NCI-H526 treated with DMSO at 0.1 percent for 48 hours (cell line): ENCODE data around the gene CLEC16A.
"Not testable (repeated sequence)": the region's sequence is repeated elsewhere in the genome, so short reads cannot be mapped to it uniquely, and the experiment has no call there.

Source experiments
- DNase-seq: peaks from one replicate; lab custom pipeline; 2025; lab: John Stamatoyannopoulos, UW

The CLEC16A gene

DNA sequence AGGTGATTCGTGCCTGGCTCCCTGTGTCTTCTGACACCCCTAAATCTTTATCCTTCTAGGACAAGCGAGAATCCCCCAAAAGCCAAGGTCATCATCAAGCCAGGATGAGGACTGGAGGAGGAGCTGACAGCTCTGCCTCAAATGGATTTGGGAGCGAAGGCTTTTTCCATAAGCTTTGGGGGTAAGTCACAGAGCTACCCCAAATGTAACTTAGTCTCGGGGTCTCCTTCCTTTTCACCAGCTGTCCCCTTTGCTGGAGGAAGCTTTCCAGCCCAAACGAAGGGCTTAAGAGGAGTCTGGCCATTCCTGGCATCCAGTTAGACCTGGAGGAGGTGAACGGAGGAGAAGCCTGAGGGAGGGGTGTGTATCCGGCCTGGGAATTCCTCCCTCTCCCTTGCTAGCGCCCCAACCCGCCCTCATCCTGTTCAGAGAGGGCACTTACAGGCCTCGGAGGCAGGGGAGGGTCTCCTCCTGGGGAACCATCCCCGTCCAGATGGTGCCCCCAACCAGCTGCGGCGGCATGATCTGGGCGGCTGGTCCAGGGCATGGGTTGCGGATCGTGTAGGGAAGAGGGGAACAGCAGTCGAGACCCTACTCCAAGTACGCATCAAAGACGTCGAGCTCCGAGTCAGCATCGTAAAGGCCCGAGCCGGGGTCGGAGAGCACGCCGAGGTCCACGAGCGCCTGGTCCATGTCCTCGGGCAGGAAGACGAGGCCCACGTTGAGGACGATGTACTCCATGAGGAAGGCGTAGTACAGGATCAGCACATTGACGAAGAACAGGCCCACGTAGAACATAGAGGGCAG, 3.0 kb upstream of the CLEC16A start:
- no peak for DNase-seq

DNA sequence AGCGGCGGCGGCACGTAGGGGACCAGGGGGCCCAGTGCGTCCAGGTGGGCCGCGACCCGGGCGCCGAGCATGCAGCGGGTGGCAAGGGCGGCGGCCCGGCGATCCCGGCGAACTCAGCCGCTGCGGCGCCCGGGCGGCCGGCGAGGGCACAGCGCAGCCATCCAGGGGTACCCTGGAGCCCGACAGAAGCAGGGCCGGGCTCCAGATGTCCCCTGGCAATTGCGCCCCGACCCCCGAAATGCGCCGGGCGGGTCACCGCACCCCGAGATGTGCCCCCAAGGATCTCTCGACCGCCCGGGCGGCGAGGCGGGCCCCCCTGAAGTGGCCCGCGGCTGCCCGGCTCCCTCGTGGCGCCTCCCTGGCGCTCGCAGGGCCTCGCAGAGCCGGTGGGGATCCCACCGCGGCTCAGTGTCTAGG, 2.4 kb upstream of the CLEC16A start:
- not testable (repeated sequence) for DNase-seq

DNA sequence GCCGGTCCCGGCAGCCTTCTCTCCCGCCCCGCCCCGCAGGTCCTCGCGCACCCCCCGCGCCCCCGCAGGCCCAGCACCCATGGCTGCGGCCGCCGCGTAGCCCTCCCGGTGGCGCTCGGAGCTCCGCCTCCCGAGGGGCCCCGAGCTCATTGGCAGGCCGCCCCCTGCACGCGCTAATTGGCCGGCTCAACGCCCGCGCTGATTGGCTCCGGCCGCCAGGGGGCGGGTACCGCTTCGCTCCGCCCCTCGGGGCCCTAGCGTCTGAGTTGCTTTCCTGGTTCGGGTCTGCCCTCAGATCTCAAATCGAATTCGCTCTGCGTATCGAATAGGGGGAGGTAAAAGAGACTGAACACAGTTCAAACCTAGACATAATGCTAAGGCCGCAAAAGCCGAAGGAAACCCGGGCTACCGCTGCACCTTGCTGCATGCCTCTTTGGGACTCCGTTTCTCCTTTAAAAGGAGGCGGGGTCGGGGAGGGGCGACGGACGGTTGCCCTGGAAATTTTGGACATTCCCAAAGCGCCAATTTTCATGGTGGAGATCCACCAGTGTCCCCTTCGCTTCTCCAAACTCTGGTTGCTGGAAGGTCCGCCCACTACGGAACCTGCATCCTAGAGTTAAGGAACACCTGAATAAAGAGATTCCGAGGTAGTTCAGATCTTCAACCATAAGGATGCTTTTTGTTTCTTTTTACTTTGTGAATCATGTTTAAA, 1.9 kb upstream of the CLEC16A start, which contains the start of gene DEXI:
DEXI (minus strand) TSS at position 117 of the 712 bp plus-strand sequence. CDS start 463 bp downstream, outside the sequence.
- DNase-seq, result peak; percentile 91

DNA sequence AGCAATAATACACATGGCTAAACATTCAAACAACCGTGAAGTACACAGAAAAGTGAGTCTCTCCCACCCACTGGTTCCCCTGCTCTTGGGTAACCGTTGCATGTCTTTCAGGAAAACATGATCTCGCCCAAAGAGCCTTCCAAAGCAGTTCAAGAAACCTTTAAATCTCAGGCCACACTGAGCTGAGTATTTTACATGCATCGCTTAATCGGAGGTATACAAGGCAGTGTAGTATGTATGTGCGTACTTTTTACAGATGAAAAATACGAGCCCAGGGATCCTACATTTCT, 1.4 kb upstream of the CLEC16A start:
- DNase-seq, result no peak

DNA sequence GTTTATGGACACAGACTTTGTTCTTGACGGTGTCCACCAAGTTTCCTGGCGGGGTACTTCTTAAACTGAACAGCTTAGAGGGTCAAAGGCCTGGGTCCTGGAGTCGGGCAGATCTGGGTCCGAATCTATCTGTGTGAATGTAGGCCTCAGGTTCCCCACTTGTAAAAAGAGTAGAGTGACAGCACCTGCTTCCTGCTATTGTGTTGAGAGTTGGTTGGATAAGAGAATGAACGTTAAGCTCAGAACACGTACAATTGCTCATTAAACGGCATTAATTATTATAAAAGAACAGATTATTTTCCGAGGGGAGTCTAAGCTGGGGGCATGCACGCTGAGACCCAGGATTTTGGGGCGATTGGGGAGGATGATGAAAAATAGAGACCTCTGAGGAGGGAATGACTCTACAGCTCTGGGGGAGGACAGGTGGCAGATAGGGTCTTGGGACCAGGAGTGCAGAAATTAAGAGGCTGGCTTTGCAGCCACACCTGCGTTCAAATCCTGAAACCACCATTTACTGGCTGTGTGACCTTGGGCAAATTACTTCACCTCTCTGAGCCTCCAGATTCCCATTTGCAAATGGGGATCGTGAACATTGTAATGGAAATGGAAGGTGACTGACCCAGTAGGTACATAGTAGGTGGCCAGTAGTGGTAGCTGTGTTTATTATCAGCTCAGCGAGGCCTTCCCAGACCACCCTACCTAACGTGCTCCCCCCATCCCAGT, 862 bp downstream of the CLEC16A start:
- no peak for DNase-seq

DNA sequence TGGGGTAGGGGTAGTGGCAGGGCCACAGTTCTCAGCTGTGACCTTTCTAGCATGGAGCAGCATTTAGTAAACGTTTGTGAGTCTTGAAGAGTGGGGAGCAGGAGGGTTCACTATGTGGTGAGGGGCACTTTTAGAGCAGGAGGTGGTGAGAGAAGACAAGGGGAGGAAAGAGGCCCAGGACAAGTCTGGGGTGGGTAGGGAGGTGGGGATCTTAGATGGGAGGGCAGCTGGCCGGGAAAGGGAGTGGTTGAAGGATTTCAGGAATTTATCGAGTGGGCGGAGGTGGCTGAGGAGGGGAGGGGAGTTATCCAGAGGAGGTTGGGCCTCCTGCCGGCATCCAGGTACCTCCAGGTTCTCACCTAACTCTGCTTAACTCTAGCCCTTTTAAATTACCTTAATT, 1.9 kb downstream of the CLEC16A start:
- DNase-seq, result no peak

DNA sequence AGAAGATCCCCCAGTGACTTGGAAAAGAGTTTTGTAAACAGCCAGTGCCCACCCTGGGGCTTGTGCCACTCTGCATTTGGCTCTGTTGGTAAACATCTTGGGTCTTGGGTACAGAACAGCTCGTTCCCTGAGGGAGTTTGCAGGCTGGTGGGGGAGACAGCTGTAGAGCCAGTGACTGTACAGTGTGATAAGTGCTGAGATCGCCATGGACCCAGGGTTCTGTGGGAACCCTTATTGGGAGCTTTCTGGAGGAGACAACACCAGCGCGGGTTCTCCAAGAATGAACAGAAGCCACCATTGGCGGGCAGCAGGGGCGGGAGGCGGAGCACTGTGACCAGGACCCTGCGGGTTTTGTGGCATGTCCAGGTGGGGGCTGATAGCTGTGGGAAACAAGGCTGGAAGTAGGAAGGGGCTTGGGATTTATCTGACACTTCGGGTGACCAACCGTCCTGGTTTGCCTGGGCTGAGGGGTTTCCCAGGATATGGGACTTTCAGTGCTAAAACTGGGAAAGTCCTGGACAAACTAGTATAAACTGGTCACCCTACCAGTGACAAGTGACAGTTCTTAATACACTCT, 2.9 kb downstream of the CLEC16A start:
- DNase-seq, result no peak

DNA sequence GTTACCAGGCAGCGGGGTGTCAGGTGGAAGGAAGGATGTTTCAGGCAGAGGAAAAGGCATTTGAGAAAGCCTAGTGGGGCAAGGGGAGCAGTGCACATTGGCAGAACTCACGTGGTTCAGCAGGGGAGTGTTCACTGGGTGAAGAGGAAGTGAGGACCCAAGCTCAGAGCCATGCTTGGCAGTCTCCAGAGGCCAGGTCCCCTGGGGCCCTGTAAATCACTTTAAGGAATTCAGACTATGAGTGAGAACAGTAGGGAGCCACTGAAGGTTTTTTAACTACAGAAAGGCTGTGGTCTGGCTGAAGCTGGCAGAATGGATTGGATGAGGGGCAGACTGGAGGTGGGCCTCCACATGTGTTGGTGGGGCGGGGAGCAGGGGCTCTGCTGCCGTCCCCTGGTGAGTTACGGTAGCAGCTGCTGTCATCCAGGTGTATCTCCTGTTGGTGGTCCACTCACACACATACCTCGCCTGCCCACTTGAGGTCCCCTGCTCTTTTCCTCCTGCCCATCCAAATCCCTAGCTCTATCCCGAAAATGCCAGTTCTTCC, 5.1 kb downstream of the CLEC16A start:
- no peak for DNase-seq

DNA sequence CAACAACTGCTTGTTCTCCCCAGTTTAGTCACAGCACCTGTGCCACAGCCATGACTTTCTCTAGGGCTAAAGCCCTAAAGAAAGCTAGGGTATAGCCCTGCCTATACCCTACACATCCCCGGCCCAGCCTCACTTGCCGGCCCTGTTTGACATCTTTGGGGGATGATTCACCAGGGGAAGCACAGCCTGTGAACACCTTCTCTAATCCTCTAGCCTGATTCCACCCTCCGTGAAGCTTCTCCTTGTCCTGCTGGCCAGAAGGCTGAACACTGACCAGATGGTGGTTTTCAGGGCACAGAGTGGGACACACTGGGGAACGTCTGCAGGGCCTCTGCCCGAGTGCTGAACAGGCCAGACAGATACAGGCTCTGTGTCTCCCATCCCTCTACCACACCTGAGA, 6.0 kb downstream of the CLEC16A start:
- no peak for DNase-seq

DNA sequence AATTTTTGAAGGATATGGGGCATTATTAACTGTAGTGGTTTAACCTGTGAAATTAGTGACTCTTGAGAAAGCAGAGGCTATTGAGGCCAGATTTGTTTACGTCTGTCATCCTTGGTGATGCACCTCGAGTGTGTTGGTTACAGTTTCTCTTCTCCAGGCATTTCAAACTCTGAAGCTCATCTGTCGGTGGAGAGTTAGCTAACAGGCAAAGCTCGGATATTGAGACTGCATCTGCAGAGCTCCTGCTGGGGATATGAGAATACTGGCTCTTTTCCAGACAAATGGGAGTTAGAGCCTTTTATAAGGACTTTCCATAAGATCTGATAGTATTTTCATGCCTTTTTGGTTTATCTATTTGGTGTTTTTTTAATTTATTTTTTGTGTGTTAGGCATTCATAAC, 6.7 kb downstream of the CLEC16A start:
- DNase-seq, result no peak

DNA sequence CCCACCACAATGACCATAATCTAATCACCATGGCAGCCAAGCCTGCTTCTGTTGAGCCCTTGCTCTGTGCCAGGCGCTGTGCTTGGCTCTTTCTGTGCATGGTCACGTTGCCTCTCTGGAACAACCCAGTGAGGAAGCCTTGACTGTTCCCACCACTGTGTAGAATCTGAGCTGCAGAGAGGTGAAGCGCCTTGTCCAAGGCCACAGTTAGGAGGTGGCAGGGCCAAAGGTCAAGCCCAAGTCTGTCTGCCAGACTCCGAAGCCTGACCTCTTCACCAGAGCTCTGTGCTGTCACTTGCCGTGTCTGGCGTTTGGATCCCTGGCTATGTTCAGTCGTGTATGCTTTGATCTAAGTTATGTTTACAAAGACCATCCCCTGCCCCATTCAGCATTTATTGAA, 10.5 kb downstream of the CLEC16A start:
- DNase-seq, result no peak

DNA sequence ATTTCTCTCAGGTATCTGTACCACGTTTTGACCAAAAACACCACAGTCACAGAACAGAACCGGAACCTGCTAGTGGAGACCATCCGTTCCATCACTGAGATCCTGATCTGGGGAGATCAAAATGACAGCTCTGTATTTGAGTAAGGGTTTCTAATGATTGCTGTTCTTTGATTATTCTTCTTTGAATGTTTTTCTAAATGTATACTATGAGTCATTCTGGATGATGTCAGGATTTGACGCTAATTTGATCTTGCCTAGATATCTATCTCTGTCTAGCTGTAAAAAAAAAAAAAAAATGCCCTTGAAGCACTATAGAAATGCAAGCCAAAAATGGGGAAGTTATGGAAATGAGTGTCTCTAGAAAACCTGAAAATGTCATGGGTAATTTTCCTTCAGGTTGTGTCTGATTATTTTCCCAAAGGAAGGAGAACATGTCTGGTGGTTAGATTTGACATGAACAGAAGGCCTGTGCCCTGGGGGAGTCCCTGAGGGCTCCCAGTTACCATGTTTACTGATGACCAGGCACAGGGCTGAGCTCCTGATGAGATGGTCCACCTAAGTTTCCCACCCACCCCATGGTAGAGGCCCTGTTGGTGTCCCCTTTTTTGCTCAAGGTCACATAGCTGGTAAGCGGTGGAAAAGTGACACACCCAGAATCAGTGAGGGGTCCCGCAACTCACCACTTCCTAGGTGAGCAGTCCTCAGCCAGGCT, 13.6 kb downstream of the CLEC16A start:
- DNase-seq, result no peak

DNA sequence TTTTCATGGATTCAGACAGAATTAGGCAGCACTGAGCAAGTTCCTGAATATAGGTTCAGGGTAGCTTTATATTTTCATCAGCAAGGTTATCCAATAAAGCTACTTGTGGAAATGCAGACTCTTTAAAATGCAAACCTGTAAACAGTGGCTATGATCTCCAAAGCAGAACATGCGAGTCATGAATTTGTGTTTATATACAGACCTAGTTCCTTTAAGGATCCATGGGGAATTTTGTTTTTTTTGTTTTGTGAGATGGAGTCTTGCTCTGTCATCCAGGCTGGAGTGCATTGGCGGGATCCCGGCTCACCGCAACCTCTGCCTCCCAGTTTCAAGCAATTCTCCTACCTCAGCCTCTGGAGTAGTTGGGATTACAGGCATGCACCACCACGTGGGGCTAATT, 14.8 kb downstream of the CLEC16A start:
- no peak for DNase-seq

DNA sequence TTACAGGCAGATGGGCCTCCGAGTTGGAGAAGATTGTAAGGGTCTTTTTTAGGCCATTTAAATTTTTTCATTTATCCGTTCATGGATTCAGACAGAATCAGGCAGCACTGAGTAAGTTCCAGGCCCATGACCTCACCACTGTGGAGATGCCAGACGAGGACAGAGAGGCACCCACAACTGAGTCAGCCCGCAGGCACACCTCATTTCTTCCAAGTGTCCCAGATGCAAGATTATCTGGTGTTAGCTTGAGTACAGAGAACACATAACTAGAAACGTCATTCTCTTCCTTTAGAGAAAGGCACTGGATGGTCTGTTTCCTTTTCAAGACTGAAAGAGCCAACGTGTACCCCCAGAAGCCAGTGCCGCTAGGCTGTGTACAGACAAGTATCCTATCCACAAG, 16.9 kb downstream of the CLEC16A start:
- no peak for DNase-seq

DNA sequence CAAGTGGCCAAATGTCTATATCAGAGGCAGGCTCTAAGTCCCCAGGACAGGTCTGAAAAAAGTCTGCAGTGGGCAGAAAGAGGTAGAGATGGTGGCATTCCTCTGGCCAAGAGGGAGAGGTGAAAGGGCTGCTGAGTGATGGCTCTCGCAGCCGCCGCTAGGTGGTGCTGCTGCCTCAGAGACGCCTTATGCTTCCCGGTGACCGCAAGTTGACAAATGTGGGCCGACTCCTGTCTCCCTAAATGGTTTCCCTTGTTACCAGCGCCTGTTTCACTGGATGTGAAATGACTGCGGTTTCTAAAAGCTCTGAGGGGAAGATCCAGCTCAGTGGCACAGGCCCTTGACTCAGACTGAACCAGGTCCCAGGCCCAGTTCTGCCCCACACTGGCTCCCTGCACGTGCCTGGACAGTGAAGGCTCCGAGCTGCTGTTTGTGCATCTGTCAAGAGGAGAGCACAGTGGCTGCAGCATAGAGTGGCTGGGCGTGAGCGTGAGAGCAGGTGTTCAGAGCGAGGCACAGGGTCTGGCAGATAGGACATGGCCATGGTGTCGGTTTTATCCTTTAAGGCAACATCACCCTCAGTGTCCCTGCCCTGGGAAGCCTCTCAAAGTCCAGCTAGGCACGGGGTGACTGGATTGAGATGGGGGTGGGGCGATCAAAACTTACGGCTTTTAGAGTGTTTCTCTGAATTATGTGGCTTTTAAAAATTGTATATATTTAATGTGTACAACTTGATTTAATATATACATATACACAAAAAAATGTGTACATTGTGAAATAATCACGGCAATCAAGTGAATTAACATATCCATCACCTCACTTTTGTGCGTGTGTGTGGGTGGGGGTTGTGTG, 19.9 kb downstream of the CLEC16A start:
- peak; percentile 59 for DNase-seq

DNA sequence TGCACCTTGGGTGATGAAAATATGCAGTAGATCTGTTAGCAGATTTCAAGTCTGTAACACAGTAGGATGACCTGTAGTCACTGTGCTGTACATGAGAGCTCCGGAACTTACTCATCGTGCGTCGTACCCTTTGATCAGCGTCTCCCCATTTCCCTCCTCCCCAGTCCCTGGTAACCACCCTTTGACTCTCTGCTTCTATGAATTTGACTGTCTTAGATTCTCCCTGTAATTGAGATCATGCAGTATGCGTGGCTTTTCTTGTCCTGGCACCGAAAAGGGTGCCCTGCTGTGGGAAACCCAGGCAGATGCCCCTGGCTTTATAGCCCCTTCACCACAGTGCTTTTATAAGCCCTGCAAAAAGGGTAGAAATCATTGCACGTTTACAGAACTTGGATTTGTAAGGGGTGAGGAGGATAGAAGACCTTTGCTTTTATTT, 20.5 kb downstream of the CLEC16A start:
- no peak for DNase-seq

DNA sequence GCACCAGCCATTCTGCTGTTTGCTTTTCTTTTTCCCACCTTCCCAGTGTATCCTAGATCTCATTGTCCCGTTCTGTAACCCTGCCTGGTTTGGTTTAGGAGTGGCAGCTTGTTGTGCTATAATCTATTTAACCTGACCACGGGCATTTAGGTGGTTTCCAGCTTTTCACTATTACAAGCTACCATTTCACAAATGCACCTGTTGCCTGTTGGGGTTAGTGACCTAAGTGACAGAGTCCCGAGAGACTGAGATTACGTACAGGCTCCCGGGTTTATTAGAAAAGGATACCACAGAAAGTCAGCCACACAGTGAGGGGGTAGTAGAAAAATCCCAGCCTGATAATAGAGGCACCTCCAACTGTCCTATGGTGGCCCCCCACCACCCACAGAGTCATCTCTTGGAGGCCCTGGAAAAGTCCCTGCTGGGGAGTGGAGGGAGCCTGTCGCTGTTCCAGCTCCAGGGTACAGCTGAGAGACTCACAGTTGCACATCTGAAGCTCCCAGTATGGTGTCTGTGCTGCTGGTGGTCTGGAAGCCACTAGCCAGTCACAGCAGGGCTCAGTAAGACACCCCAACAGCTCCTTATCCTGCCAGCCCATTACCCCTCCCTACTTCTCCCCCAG, 21.2 kb downstream of the CLEC16A start:
- no peak for DNase-seq

DNA sequence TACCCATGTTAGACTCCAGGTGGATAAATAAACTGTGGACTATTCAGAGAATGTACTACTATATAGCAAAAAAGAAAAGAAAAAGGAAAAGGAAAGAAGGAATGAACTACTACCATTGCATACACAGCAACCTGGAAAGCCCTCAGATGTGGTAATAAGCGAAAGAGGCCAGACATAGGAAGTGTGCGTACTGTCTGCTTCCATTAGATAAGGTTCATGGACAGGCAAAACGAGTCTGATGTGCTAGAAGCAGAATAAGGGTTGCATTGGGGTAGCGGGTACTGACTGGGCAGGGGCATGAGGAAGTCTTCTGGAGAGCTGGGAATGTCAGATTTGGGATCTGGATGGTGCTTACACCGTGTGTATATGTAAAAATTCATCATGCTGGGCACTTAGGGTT, 21.8 kb downstream of the CLEC16A start:
- DNase-seq, result no peak

DNA sequence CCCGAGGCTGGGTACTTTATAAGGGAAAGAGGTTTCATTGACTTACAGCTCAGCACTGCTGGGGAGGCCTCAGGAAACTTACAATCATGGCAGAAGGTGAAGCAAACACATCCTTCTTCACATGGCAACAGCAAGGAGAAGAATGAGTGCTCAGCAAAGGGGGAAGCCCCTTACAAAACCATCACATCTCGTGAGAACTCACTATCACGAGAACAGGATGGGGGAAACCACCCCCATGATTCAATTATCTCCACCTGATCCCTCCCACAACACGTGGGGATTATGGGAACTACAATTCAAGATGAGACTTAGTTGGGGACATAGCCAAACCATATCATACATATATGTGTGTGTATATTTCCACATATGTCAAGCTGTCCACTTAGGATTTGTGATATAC, 22.2 kb downstream of the CLEC16A start:
- not testable (repeated sequence) for DNase-seq

DNA sequence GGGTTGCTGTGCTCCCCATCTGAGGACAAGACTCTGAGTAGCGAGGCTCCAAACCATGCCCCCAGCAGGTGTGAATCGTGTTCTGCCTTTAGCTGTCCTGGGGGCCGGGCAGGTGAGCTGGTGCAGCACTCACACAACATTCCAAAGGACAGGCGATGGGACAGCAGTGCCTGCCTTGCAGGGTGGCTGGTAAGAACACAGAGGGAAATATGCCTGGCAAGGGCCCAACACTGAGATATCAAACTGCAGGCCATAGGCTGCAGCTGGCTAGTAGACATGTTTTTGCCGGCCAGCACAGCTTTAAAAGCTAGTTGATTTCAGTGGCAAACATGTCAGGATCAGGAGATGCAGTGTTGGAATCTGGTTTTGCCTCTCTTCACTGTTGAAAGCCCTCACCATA, 23.6 kb downstream of the CLEC16A start:
- DNase-seq, result no peak
